ENCODE results near the gene SGK1.
"Not testable (repeated sequence)": the region's sequence is repeated elsewhere in the genome, so short reads cannot be mapped to it uniquely, and the experiment has no call there.

The SGK1 gene

GRCh38 chr6:134182528-134182927, 135.4 kb downstream of the SGK1 start:
- DNase-seq = no peak

DNA sequence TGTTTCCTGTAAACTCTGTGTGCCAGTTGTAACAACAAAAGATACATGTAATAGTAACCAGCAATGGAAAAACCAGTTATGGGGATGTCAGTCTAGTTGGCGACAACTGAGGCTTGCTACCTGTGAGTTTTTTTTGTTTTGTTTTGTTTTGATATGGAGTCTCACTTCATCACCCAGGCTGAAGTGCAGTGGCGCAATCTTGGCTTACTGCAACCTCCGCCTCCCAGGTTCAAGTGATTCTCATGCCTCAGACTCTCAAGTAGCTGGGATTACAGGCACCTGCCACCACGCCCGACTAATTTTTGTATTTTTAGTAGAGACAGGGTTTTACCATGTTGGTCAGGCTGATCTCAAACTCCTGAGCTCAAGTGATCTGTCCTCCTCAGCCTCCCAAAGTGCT, 136.2 kb downstream of the SGK1 start:
- not testable (repeated sequence) for DNase-seq

DNA sequence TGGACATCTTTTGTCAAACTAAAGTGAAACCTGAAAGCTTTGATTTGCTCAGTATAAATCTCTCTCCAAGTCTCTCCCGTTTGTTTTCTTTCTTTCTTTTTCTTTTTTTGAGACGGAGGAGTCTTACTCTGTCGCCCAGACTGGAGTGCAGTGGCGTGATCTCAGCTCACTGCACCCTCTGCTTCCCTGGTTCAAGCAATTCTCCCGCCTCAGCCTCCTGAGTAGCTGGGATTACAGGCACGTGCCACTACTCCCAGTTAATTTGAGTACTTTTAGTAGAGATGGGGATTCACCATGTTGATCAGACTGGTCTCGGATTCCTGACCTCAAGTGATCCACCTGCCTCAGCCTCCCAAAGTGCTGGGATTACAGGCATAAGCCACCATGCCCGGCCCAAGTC, 136.7 kb downstream of the SGK1 start:
- DNase-seq = not testable (repeated sequence)

- DNase-seq = not testable (repeated sequence)
These were observed 137.4 kb downstream of the SGK1 start for GRCh38 chr6:134180540-134180939.

DNA sequence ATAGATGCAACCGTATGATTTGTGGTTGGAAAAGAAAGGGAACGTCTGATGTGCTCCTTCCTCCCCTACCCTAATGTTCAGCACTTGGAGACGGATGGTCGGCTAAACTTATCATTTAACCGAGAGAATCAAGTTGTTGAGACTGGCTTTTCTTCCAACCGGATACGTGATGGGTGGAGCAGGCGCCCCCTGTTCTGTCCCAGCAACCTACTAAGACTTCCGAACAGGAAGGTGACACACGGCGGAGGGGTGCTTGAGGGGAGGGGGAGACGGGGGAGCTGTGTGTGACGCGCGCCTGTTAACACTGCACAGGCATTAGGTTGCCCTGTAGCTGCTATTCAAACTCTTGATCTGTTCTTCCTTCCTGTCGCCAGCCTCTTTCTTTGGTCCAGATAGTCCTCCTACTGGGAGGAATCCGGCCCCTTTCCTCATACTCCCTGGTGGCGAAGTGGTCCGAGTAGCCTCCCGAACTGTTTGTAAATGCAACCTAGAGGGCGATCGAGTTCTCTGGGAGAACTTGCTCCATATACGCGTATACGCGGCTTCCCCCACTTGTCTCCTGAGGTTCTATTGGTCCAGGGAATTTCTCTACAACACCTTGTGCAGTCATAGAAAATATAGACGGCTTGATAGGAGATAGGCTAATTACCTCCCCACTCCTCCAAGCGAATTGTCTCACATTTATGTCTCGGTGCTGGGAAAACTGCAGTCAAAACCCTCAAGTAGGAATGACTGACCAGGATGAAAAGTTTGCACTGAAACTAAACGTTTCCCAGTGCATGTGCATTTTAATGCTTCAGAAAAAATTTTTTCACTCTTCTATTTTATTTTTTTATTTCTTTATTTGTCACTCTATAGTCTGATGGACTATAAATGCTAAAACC, 139.5 kb downstream of the SGK1 start:
- DNase-seq = peak; percentile 63 to 73

DNA sequence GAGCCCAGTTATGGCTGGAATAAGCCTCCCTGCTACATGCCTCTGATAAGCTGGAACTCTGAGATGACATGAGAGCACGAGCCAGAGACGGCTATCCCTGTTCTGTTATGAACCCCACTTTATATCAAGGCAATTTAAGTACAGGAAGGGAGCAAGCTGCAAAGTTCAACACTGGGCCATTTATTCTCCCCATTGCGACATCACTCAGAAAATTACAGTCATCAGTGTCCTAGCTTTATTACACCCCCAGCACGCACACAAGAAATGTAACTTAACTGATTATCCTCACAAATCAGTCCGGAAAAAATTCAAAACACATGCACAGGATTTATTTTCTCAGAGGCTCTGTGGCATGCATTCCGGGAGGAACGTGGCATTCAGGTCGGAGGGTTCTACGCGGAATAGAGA, 140.2 kb downstream of the SGK1 start:
- no peak for DNase-seq

- DNase-seq = no peak
These were observed 140.7 kb downstream of the SGK1 start for GRCh38 chr6:134177236-134177635.

- DNase-seq = no peak
These were observed 141.5 kb downstream of the SGK1 start for GRCh38 chr6:134176264-134176975.

GRCh38 chr6:134175532-134176263, 142.2 kb downstream of the SGK1 start:
- DNase-seq = no peak

- DNase-seq = peak; percentile 62 to 86
These were observed 143.0 kb downstream of the SGK1 start for GRCh38 chr6:134174672-134175531.

DNA sequence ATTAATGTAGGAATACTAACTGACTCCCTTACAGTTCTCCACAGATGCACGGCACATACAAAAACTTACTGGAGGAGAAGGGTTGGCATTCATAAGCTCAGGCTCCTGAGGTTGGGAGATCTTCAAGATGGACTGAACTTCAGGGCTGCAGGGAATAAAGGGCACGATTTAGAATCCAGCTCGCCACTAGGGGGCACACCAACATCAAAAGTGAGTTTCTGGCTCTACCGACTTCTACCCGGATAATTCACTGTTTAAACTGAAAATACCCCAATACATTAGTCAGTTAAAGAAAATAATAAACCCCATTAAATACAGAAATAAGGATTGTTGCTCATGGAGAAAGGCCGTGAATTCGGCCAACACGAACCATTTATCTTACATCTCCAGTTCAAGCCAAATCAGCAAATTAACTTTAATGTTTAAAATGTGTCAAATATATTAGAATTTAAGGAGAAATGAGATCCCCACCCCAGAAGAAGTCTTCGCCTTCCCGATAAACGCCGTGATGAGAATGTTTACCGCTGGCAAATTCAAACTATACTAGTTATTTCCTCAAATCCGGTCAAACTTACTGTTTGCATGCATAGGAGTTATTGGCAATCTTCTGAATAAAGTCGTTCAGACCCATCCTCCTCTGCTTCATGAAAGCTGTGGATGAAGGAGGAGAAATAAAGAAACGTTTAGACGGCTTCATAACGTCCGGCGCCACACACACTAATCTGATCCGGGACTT, 143.8 kb downstream of the SGK1 start:
- DNase-seq = peak; percentile 61 to 62

- no peak for DNase-seq
These were observed 144.6 kb downstream of the SGK1 start for GRCh38 chr6:134173366-134173725.

DNA sequence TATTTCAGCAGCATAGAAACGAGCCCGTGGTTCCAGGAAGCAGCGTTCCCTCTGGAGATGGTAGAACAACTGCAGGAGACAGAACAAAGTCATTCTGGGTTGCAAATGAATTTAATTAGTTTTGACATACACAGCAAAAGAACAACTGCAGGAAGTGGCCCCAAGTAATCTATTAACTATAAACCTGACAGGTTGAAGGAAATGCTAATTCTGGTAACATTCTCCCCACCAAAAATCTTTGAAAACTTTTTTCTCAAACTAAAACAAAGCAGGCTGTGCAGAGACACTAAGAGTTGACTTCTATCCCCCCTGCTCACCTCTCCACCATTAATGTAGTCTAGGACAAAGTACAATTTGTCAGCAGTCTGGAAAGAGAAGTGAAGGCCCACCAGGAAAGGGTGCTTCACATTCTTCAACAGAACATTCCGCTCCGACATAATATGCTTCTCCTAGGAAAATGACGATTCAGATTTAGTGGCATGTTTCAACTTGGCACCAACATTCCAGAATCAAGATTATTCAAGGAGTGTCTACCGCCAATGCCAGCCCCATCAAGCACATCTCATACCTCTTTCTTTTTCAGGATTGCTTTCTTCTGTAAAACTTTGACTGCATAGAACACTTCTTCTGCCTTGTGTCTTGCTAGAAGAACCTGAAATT, 145.1 kb downstream of the SGK1 start:
- no peak for DNase-seq

- no peak for DNase-seq
These were observed 145.7 kb downstream of the SGK1 start for GRCh38 chr6:134172020-134172705.

- no peak for DNase-seq
These were observed 146.4 kb downstream of the SGK1 start for GRCh38 chr6:134171517-134171916.

- DNase-seq = peak in 1 of 2 experiments; percentile 9
These were observed 147.1 kb downstream of the SGK1 start for GRCh38 chr6:134170844-134171243.

- no peak for DNase-seq
These were observed 147.9 kb downstream of the SGK1 start for GRCh38 chr6:134169871-134170486.

DNA sequence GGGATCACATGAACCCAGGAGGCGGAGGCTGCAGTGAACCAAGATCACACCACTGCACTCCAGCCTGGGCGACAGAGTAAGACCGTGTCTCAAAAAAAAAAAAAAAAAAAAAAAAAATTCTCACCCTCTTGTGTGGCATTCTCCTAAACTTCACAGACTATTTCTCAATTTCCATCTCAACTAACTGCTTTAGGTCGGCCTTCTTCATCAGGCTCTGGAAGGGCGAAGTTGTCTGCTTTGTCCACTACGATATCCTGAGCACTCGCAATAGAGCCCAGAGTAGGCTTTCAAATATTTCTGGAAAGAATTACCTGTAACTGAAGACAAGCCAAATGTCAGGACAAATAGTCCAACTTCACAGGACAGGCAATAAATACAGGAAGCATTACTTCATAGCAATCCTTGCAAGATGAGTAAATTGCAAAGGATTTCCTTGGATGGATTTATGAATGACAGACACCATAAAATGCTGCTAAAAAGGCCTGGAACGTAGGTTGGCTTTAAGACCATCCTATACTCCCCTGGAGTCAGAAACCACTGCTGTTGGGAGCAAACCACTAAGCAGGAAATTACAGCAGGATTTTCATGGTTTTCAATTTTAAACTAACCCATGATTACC, 149.2 kb downstream of the SGK1 start:
- no peak for DNase-seq

DNA sequence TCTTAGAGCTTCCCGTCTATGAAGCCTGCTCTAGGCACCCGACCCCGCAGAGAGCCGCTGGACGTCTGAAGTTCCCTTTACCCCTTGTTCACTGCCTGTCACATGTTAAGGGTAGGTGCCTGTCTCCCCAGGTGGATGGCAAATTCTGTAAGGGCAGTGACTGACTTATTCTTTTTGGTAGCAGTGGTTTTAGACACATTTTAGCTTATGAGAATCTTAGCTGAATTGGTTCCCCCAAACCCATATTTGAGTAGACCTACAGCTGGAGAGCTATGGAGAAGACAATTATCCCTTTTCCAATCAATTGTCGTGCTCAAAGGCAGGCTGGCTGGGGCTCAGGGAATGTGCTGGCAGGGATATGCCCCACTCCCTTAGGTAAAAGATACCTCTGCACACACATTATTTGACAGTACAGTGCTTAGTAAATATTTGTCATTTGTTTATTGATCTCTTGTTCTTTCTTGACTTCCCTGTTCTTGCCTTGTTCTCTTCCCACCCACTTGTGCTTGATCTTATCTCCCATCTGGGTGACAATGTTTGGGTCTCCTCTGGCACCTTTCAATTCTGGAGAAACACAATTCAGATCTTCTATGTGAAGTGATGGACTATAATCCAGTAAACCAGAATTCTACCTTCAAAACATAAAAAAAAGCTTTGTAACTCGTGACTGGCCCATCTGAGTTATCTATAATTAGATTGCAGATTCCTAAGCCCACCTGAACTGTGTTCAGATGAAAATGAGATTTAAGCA, 151.2 kb downstream of the SGK1 start:
- no peak for DNase-seq

Measured in SHP77 (cell line).